H9 (cell line): ENCODE measurements around the gene RNF103. TPM values are rescaled to one million over a fixed set of nuclear protein-coding genes. Genes with fewer than 3 reads are reported as not detected.

Experiments
- DNase-seq: peaks from one replicate; pipeline ENCODE4 v3.0.0-alpha.2; 2017
- H2AFZ ChIP-seq: one replicate; pipeline ENCODE4 v1.6.1; 2013; ENCODE audit warnings: mild to moderate bottlenecking, low read length, control low read depth, moderate library complexity
- H2AK5ac ChIP-seq: 2 replicates; pipeline ENCODE4 v1.6.1; 2013; ENCODE audit warnings: low read length, control low read depth, mixed read lengths; ENCODE audit not compliant: insufficient read length
- H2BK120ac ChIP-seq: one replicate; pipeline ENCODE4 v1.6.1; 2013; ENCODE audit warnings: low read depth, mild to moderate bottlenecking, low read length, control low read depth, inconsistent platforms; ENCODE audit not compliant: poor library complexity, severe bottlenecking
- H2BK12ac ChIP-seq: 2 replicates; pipeline ENCODE4 v1.6.1; 2013; ENCODE audit warnings: low read length, control low read depth, mixed read lengths, low read depth; ENCODE audit not compliant: insufficient read length
- H2BK15ac ChIP-seq: 2 replicates; pipeline ENCODE4 v1.6.1; 2013; ENCODE audit warnings: low read depth, low read length, control low read depth
- H2BK20ac ChIP-seq: one replicate; pipeline ENCODE4 v1.6.1; 2013; ENCODE audit warnings: low read depth, mild to moderate bottlenecking, low read length, control low read depth, inconsistent platforms; ENCODE audit not compliant: poor library complexity, severe bottlenecking
- H2BK5ac ChIP-seq: 2 replicates; pipeline ENCODE4 v1.6.1; 2013; ENCODE audit warnings: low read length, control low read depth, mixed read lengths; ENCODE audit not compliant: insufficient read length
- H3K14ac ChIP-seq: 2 replicates; pipeline ENCODE4 v1.6.1; 2013; ENCODE audit warnings: low read length, control low read depth; ENCODE audit not compliant: insufficient read depth
- H3K18ac ChIP-seq: 2 replicates; pipeline ENCODE4 v1.6.1; 2013; ENCODE audit warnings: low read depth, mild to moderate bottlenecking, mixed read lengths, low read length, control low read depth; ENCODE audit not compliant: insufficient read length
- H3K23ac ChIP-seq: 2 replicates; pipeline ENCODE4 v1.6.1; 2013; ENCODE audit warnings: low read length, control low read depth, mixed read lengths, low read depth; ENCODE audit not compliant: insufficient read length
- H3K23me2 ChIP-seq: 2 replicates; pipeline ENCODE4 v1.6.1; 2013; ENCODE audit warnings: low read depth, mild to moderate bottlenecking, mixed read lengths, low read length, control low read depth; ENCODE audit not compliant: insufficient read length, poor library complexity, severe bottlenecking
- H3K27ac ChIP-seq: 2 replicates; pipeline ENCODE4 v1.5.1; 2013; ENCODE audit warnings: low read length, control low read depth, mixed read lengths, low read depth; ENCODE audit not compliant: insufficient read length
- H3K27me3 ChIP-seq: 2 replicates; pipeline ENCODE4 v1.6.1; 2013; ENCODE audit warnings: low read length, control low read depth, inconsistent platforms; ENCODE audit not compliant: insufficient read depth
- H3K4ac ChIP-seq: 2 replicates; pipeline ENCODE4 v1.6.1; 2013; ENCODE audit warnings: low read depth, mild to moderate bottlenecking, control low read depth, inconsistent platforms, low read length, moderate library complexity
- H3K4me1 ChIP-seq: 2 replicates; pipeline ENCODE4 v1.6.1; 2013; ENCODE audit warnings: low read length, control low read depth, inconsistent platforms; ENCODE audit not compliant: insufficient read depth
- H3K4me2 ChIP-seq: 2 replicates; pipeline ENCODE4 v1.6.1; 2013; ENCODE audit warnings: low read length, control low read depth, mixed read lengths; ENCODE audit not compliant: insufficient read length, insufficient read depth
- H3K56ac ChIP-seq: 2 replicates; pipeline ENCODE4 v1.6.1; 2013; ENCODE audit warnings: low read depth, mild to moderate bottlenecking, mixed read lengths, low read length, control low read depth; ENCODE audit not compliant: insufficient read length
- H3K79me1 ChIP-seq: 2 replicates; pipeline ENCODE4 v1.6.1; 2013; ENCODE audit warnings: low read depth, mild to moderate bottlenecking, moderate library complexity, low read length, control low read depth, inconsistent platforms; ENCODE audit not compliant: insufficient read depth, poor library complexity, severe bottlenecking
- H3K79me2 ChIP-seq: 2 replicates; pipeline ENCODE4 v1.6.1; 2013; ENCODE audit warnings: low read length, control low read depth, inconsistent platforms; ENCODE audit not compliant: insufficient read depth
- H3K9ac ChIP-seq: 2 replicates; pipeline ENCODE4 v1.6.1; 2013; ENCODE audit warnings: low read length, control low read depth, mixed read lengths; ENCODE audit not compliant: insufficient read length; ENCODE audit errors: extremely low read depth
- H3K9me3 ChIP-seq: one replicate; pipeline ENCODE4 v1.6.1; 2013; ENCODE audit warnings: low read depth, low read length, inconsistent platforms; ENCODE audit not compliant: control insufficient read depth
- H3T11ph ChIP-seq: one replicate; pipeline ENCODE4 v1.6.1; 2013; ENCODE audit warnings: mild to moderate bottlenecking, low read length, control low read depth, inconsistent platforms
- H4K20me1 ChIP-seq: one replicate; pipeline ENCODE4 v1.6.1; 2013; ENCODE audit not compliant: control insufficient read depth, insufficient read length, insufficient read depth
- H4K5ac ChIP-seq: 2 replicates; pipeline ENCODE4 v1.6.1; 2013; ENCODE audit warnings: low read depth, mild to moderate bottlenecking, mixed read lengths, low read length, control low read depth; ENCODE audit not compliant: insufficient read length
- H4K8ac ChIP-seq: replicated peaks from 2 replicates; pipeline ENCODE4 v1.6.1; 2013; ENCODE audit warnings: low read length, control low read depth, mixed read lengths, low read depth; ENCODE audit not compliant: insufficient read length
- H4K91ac ChIP-seq: 2 replicates; pipeline ENCODE4 v1.6.1; 2013; ENCODE audit warnings: low read depth, mild to moderate bottlenecking, moderate library complexity, mixed read lengths, low read length, control low read depth; ENCODE audit not compliant: insufficient read length
- H3K27ac Mint-ChIP-seq, 3 experiments: 2 replicates in 2 of 3; 3 replicates in 1 of 3; pipeline ENCODE4 v1.8.0; 2020 to 2021; ENCODE audit warnings: mixed read lengths in 3 of 3, mild to moderate bottlenecking in 1 of 3, moderate library complexity in 1 of 3
- H3K27me3 Mint-ChIP-seq: 2 replicates; pipeline ENCODE4 v1.8.0; 2021; ENCODE audit warnings: low read depth, mild to moderate bottlenecking, moderate library complexity, mixed read lengths
- H3K36me3 Mint-ChIP-seq, 3 experiments: 2 replicates in 2 of 3; 3 replicates in 1 of 3; pipeline ENCODE4 v1.8.0; 2020 to 2021; ENCODE audit warnings: low read depth in 3 of 3, mixed read lengths in 3 of 3; ENCODE audit not compliant: insufficient read depth in 1 of 3
- H3K4me1 Mint-ChIP-seq, 2 experiments: 2 replicates each; pipeline ENCODE4 v1.8.0; 2020; ENCODE audit warnings: mixed read lengths in 2 of 2
- H3K4me3 Mint-ChIP-seq, 2 experiments: 2 replicates in 1 of 2; 3 replicates in 1 of 2; pipeline ENCODE4 v1.8.0; 2020 to 2021; ENCODE audit warnings: mild to moderate bottlenecking in 2 of 2, mixed read lengths in 2 of 2, moderate library complexity in 1 of 2
- H3K9me3 Mint-ChIP-seq, 2 experiments: 2 replicates in 1 of 2; 3 replicates in 1 of 2; pipeline ENCODE4 v1.8.0; 2020; ENCODE audit warnings: mild to moderate bottlenecking in 2 of 2, mixed read lengths in 2 of 2, moderate library complexity in 1 of 2
- WGBS: extraction: QIAGEN DNeasy Blood & Tissue Kit; methylation state at CpG from one replicate; pipeline ENCODE4 v1.1.7; 2013; ENCODE audit warnings: missing lambda C conversion rate, low lambda C conversion rate, mixed read lengths; ENCODE audit not compliant: insufficient read length; ENCODE audit errors: extremely low coverage; 5-methylcytosine and 5-hydroxymethylcytosine counted together
- total RNA-seq: library from RNA; stranded (reverse); gene quantifications from 2 replicates; pipeline ENCODE4 v1.2.1, GENCODE V29; 2021
- TF ChIP-seq, protein P1 (sequence below): fragments of 200-600 bp; sonication (generic); conservative IDR thresholded peaks from 3 replicates; pipeline ENCODE4 v1.8.0; 2021; ENCODE audit warnings: antibody characterized with exemption, mild to moderate bottlenecking

RNF103 gene
- total RNA-seq, 1 experiment from 2014 or later, result 7.1 TPM

DNA sequence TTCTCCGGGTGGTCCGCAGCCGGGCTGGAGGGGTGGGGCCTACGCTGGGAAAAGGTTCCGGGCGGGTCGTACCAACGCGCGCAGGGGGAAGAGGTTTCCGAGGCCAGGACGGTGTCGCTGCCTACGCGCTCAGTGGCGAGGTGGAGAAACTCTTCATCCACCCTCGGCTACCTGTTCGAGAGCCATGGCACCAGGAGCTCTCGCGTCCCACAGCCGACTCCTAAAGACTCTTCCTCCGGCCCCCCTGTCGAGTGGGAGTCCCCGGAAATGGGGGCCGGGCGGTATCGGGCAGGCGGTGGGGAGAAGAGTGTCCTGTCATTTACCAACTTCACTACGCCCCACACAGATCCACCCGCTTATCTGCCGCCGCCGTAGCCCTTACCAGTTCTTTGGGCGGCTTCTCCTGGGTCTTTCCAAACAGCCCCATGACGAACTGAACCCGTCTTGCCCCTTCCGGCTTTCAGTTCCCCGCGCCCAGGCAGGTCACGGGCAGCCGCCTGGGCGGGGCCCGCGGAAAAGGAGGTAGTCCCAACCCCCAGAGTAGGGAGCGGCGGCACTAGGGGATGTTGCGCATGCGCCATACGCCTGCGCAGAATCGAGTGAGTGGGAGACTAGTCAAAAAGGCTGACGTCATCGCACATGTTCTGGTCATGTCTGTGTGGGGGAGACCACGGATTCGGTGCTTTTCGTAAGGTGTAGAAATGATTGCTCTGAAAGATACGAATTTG lies 60.6 kb downstream of the RNF103 start, which contains the start of gene CHMP3:
CHMP3 (minus strand) TSS at position 522 of the 728 bp plus-strand sequence; CDS start at position 427, 95 bp downstream.
- DNase-seq, result peak; percentile 95
- Histone ChIP-seq H3K23ac (no peak within 1 kb of the TSS), H3K4me1 (no peaks in the 10 kb centered on the region; the same call in 1 of the 2 replicates), H3K27ac (peak within 1 kb of the TSS; percentile 94), H2BK15ac (no peak within 1 kb of the TSS), H3K9ac (peak within 1 kb of the TSS; percentile 99), H2AK5ac (no peak within 1 kb of the TSS), H4K5ac (peak within 1 kb of the TSS; percentile 96), H3K4me2 (peak within 1 kb of the TSS; percentile 92), H2BK12ac (peak within 1 kb of the TSS; percentile 98), H3K56ac (peak within 1 kb of the TSS; percentile 97), H3K14ac (peak within 1 kb of the TSS; percentile 100), H3K79me2 (peaks cover 2% of the 10 kb centered on the region; the same call in 1 of the 2 replicates), H4K8ac (peak within 1 kb of the TSS; percentile 99), H3T11ph (peak within 1 kb of the TSS; percentile 94), H3K4ac (no peak within 1 kb of the TSS; the same call in 1 of the 2 replicates), H2AFZ (peak within 1 kb of the TSS; percentile 89), H2BK120ac (peak within 1 kb of the TSS; percentile 91), H3K18ac (peak within 1 kb of the TSS; percentile 100), H3K27me3 (no peaks in the 10 kb centered on the region), H3K9me3 (no peaks in the 10 kb centered on the region), H4K20me1 (no peaks in the 10 kb centered on the region), H2BK5ac (peak within 1 kb of the TSS; percentile 99), H3K23me2 (peaks cover 6% of the 10 kb centered on the region), H4K91ac (no peak within 1 kb of the TSS), H2BK20ac (peak within 1 kb of the TSS; percentile 26), H3K79me1 (peaks cover 3% of the 10 kb centered on the region)
- Mint-ChIP-seq H3K9me3 (peaks cover 4 to 12% of the 10 kb centered on the region in 2 experiments; a peak in 4 of 5 replicates), H3K36me3 (peaks cover 0 to 17% (median 4%) of the 10 kb centered on the region in 3 experiments; a peak in 4 of 7 replicates), H3K4me1 (peaks cover 15% of the 10 kb centered on the region in 2 experiments), H3K27me3 (peaks cover 23% of the 10 kb centered on the region), H3K27ac (peak within 1 kb of the TSS; percentile 98 to 99 (median 98)), H3K4me3 (peak within 1 kb of the TSS; percentile 93 to 97)
- TF ChIP-seq, protein P1, sequence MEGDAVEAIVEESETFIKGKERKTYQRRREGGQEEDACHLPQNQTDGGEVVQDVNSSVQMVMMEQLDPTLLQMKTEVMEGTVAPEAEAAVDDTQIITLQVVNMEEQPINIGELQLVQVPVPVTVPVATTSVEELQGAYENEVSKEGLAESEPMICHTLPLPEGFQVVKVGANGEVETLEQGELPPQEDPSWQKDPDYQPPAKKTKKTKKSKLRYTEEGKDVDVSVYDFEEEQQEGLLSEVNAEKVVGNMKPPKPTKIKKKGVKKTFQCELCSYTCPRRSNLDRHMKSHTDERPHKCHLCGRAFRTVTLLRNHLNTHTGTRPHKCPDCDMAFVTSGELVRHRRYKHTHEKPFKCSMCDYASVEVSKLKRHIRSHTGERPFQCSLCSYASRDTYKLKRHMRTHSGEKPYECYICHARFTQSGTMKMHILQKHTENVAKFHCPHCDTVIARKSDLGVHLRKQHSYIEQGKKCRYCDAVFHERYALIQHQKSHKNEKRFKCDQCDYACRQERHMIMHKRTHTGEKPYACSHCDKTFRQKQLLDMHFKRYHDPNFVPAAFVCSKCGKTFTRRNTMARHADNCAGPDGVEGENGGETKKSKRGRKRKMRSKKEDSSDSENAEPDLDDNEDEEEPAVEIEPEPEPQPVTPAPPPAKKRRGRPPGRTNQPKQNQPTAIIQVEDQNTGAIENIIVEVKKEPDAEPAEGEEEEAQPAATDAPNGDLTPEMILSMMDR, result no peak
- whole genome bisulfite sequencing, result no CpG with 5 or more reads among the region's 57 CpGs
